Measurements from ENCODE around the gene EIF4G1.

DNA sequence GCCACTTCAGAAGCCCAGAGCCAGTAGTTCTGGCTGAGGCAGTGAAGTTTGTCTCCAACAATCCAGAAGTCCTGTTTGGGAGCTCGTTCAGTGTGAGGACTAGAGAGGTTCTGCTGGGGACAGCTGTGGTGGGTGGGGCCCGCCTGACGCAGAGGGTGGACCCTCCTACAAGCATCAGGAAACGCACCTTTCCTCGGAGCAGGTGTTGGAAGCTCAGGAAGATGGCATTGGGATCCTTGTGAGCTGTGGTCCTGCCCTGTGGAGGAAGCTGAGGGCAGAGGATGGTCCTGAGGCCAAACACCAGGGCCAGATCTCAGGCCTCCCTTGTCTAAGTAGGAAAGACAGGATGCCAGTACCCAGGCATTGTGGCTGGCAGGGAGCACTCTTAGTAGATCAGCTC is 58.5 kb downstream of the EIF4G1 start:
- TF ChIP-seq CTCF (IDR thresholded peaks at IDR 0.05; ENCODE audit: borderline replicate concordance, extremely low read depth, low read length, poor library complexity, severe bottlenecking), result no peak
- TF ChIP-seq EZH2 (IDR thresholded peaks at IDR 0.05; ENCODE audit: borderline replicate concordance, low read depth, low read length, severe bottlenecking), result no peak

Measured in DND-41 (cell line).